GM18526 (cell line): Measurements from ENCODE around the gene HOXA7.

ENCODE experiments used
- POLR2A ChIP-seq: IDR thresholded peaks from 3 replicates; pipeline ENCODE4 v1.6.1; 2011; ENCODE audit not compliant: insufficient read length; ENCODE audit errors: extremely low read depth

Gene HOXA7

DNA sequence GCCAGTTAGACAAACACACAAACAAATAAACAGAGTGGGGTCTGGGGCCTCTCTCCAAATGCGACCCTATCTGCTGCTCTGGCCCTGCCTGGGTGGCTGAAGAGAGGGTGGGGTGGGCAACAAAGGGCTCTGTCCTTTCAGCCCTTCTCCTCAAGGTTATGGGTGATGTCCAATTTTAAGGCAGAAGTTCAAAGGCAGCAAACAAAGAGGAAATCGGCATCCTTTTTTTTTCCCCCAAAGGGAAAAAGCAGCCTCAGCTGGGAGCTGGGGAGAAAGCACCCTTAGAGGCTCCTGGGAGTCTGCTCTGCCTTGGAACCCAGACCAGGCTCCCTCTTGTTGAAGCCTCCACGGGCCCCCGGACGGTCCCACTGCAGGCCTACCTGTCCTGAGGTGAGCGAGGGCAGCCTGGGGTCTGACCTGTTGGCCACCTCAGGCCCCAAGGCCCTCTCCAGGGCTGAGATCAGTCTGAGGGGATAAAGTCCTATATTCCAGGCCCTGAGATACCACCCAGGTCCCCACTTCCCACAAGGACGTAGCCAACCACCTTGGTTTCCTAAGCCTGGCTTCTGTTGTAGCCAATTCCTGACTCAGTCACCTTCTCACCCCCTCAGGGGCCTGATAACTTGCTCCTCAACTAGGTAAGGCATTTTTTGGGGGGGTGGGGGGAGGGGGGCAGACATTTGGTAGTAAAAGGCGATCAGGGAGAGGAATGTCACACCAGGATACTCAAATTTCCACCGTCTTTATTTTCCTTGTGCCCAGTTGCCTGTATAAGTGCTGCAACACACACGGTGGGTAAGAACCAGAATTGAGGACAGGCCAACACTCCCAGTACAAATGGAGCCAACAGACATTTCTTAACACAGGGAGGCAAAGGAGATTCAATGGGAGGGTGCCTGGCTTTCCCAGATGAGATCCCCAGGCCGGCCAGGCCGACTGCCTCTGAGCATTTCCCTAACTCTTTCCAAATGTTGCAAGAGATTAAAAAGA lies 24.3 kb upstream of the HOXA7 start:
- no peak for TF ChIP-seq POLR2A

DNA sequence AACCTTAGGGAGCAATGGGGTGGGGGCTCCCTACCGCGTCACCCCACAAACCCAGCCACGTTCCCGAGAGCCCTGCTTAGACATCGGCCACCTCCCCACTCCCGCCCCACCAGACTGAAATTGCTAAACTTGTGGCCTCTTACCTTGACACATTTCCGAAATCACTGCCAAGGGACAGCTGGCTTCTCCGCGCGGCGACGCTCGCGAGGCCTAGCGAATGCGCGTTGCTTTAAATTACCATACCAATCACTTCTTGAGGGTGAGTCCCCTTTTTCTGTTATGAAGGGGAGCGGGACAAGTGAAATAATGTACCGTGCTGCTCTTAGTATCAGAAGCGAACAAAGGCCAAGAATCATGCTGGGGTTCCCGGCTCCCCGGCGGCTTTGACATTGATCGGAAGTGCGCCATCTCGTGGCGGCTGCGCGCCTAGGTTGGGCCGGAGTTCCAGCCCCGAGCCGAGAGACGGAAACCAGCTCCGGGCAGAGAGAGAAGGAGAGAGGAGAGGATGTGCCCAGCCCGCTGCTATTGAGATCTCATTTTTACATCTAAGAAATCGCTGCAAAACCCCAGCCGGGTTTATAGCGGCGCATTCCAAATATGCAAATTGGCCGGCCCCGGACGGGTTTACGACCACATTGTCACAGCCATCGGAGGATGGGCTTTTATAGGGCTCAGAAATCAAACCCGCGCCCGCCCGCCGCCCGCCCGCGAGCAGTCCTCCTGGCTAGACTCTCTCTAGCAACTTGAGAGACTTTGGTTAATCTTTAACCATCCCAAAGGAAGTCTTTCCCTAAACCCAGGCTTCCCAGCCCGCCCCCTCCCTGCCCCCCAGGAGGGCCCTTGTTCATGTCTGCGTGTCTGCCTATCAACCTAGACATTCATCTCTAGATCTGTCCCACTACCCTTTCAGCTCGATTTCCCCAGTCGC lies 23.3 kb upstream of the HOXA7 start:
- no peak for TF ChIP-seq POLR2A

DNA sequence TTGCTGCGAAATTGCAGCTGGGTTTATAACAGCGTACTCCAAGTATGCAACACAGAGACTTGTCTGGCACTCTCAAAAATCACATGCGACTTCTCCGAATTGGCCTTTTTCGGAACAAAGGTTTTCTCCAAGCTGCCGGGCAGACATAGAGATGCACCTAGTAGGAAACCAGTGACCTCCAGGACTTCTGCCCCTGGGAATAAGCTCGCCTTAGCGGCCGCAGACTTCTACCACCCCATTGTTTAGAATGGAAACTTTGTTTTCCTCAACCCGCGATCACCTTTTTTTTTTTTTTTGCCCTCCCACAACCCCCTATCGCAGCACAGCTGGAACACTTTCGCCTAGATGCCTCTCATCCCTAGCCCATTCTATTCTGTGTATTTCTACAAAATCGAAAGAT lies 22.6 kb upstream of the HOXA7 start:
- no peak for TF ChIP-seq POLR2A

DNA sequence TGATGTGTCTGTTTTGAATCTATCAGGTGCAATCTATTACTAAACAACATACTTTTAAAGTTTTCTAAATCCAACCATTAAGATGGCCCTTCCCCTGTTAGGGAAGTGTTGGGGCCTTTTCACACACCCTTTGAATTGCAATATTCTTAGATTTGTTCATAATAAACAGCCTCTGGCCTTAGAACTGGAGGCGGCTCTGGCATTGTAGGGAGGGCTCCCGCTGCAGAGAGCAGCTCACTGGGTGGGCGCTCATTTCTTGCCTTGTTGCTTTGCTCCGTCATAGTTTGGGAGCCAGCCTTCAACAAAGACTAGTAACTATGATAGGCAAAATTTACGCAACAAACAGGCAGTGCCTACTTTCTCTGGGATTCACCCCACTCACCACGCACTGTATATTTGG lies 21.9 kb upstream of the HOXA7 start:
- no peak for TF ChIP-seq POLR2A

DNA sequence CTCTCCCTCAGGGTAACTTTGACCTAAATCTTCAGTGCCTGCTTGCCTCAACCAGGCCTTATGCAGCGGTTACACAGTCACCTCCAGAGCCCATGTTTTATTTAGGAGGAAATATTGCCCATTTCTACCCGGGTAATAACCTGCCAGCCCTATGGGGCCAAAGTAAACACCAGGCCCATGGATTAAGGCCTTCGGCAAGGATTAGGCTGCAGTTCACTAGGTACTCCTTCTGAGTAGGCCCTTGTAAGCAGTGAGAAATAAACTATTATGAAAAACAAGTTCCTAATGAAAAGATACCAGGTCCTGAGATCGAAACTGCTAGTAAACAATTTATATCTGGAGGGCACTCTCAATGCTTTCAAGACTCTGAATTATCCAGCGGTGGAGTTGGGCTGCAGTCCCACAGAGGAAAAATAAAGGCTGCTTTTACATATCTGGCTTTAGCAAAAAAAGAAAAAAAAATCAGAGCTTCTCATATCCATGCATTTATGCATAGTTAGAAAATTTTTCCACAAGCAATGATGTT lies 21.4 kb upstream of the HOXA7 start:
- no peak for TF ChIP-seq POLR2A

DNA sequence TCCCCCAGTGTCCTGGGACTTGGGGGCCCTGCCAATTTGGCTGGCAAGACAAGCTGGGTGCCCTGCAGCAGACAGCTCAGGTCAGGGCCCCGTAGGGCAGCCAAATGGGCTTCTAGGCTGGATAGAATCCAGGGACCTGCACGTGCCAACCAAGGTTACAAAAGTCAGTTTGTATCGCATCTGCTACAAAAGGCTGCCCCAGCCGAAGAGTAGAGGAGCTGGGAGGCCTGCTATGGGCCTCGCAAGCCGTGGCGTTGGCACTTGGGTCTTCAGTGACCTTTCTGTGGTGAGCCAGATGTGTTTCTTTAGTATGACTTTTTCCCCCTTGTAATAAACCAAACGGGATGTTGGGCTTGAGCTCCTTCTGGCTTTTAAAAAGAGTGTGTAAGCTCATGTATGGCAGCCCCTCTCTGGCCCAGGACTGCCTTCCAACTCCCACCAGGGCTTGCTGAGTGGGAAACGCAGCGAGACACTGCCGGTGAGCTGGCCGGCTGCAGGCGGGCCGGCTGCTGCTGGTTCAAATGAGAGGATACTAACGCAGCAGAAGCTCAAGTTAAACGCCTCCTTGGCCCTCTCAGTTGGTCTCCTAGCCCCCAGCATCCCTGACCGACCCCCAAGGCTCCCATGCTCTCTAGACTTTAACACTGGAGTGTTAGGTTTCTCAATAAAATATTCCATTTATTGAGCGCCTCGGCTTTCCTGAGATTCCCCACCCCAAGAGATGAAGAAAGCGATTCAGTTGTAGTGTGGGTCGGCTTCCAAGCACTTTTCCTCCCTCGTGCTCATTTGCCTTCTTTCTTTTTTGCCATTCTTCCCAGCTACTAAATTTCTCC lies 20.7 kb upstream of the HOXA7 start:
- no peak for TF ChIP-seq POLR2A

DNA sequence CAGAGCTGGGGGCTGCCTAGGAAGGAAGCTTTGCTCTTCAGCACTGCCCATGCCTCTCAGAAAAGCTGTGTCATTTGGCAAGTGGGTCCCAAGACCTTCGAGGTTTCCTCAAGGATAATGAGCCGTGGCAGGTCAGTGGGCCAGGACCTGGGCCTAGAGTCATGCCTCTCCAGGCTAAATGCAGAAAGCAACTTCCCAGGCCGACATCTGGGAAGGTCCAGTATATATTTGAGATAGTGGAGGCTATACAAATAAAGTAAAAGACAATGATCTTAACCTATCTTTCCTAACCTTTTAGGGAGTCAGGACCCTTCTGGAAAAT lies 20.0 kb upstream of the HOXA7 start:
- TF ChIP-seq POLR2A, result no peak

DNA sequence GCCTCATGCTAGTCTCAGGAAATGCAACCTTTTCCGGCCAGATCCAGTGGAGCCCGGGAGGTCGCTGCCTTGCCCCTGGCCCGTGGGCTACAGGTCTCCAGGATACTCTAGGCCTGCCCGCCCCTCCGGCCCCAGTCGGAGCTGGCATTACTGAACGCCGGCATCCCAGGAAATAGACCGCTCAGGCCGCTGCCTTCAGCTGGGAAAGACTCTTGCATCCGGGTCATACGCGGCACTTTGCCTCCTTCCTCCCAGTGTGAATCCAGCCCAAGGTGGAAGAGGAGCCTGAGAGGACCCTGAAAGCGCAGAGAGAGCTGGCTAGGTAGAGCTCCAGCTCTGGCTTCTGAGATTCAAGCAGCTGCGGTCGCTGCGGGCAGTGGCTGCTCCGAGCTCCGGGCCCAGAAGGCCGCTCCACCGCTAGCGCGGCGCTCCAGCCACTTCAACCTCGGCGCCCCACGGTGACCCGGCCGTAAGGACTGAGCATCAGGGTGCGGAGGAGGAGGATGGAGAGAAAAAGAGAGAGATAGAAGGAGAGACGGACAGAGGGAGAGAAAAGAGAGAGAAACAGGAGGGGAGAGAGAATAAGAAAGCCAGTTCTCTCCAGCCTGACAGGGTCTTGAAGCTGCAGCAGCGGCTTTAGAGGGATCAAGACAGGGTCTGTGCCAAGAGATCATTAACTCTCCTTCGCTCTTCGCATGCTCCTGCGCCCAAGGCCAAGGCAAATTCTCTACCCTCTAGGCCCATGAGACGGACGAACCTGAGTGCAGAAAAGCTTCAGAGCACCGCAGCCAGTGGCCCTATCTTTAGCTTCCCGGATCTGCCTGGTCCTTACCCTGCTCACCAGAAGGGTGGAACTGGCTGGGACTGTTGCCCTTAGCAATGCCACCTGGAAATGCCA lies 19.4 kb upstream of the HOXA7 start:
- TF ChIP-seq POLR2A, result no peak

DNA sequence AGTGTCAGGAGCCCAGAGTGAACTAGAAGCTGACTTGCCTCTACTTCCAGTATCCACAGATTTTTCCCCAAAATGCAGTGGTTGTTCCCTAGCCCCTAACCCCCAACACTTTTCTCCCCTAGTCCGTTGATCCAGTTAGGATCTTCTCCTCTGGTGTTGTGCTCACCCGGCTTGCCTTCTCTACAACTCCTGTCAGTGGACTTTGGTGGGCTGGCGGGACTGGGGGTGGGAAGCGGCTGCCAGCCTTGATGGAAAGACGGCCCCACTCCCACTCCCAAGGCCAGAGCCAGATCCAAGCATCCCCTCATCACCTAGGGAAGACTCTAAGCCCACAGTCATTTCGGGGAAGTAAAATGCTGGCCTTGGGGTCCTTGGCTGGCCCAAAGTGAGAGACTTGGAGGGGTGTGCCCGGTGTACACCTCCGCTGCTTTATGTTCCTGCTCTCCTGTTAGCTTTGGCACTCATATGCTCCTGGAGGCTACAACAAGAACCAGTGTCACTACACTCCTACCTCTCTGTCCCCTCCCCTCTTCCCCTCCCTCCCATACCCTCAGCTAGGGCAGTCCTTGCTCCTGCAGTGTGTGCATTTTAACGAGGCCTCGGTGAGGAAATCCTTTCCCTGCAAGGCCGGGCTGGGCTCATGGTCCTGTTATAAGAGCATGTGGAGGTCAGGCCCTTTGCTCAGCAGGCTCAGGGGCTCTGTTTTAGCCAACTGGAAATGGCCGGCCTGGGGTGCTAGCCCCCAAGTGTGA lies 18.6 kb upstream of the HOXA7 start:
- TF ChIP-seq POLR2A, result no peak

DNA sequence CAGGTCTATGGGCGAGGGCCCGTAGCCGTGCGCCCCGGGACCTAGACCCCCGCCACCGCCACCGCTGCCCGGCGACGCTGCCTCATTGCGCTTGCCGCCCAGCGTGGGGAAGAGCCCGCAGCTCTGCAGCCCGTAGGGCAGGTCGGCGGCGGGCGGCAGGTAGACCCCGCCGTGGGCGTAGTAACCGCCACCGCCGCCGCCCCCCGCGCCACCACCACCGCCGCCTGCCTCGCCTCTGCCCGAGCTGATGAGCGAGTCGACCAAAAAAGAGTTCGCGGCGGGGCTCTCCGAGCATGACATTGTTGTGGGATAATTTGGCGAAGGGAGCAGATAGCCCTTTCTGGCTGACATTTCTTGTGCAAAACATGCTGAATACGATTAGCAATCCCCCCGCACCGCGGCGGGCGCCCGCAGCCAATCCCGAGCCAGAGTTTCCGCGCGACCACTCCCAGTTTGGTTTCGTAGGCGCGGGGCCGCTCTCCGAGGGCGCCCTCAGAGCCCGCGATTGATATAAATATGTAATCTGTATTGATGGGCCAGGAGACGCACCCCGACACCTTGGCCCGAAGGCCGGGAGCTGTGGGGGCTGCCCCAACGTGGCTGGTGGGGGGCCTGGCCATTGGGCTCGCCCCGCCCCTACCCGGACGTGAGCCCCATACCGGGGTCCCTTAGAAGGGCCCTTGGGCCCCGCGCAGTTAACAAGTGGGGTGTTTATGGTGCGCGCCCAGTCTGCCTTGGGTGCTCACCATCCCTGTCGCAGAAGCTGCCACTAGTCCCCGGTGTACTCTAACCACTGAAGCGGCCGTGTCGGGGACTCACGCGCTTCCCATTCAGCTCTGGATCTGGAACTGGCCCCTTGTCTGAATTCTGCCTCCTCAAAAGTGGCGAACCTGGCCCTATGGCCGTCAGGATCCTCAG lies 17.7 kb upstream of the HOXA7 start, which contains the start of gene HOXA10:
HOXA10 (minus strand) TSS at position 365 of the 918 bp plus-strand sequence; CDS start at position 351, 14 bp downstream.
- no peak for TF ChIP-seq POLR2A

DNA sequence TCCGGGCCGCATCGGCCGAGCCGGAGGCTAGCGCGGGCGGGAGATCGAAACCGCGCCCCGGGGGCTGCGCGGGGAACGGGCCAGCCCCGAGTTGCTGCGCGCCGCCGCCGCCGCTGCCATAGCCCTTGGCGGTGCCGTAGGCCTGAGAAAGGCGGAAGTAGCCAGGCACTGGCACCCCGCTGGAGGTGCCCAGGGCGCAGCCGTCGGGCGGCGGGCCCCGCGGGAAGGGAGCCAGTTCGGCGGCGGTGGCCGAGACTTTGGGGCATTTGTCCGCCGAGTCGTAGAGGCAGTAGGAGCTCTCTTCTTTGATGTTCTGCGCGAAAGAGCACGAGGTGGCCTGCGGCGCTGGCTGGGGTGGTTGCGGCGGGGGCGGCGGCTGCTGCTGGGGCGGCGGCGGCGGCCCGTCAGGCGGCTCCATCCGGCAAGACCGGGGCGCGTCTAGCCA lies 17.1 kb upstream of the HOXA7 start:
- no peak for TF ChIP-seq POLR2A
